Activated B cell treated with CpG ODN at 0.5 μM for 24 hours (primary cell): ENCODE data around the gene FHAD1. TPM values are rescaled to one million over a fixed set of nuclear protein-coding genes. Genes with fewer than 3 reads are reported as not detected.

Source experiments
- ATAC-seq: fragments of 200-7000 bp; cut with Tn5 transposase; one replicate; pipeline ENCODE4 v1.10.0; 2021; ENCODE audit warnings: low read depth, mild to moderate bottlenecking, moderate library complexity
- CTCF ChIA-PET: fragments of 350-600 bp; sonication (Branson Sonifier 250); formaldehyde crosslinking; loops from one replicate; lab custom pipeline; 2021; ENCODE audit warnings: antibody characterized with exemption; lab: Charles Lee
- POLR2A ChIA-PET: fragments of 350-600 bp; sonication (Branson Sonifier 250); formaldehyde crosslinking; loops from one replicate; lab custom pipeline; 2021; ENCODE audit warnings: antibody characterized with exemption; lab: Charles Lee
- DNase-seq: peaks from one replicate; pipeline ENCODE4 v3.0.0; 2022
- H3K27ac Mint-ChIP-seq: one replicate; pipeline ENCODE4 v1.8.0; 2020; ENCODE audit warnings: mixed read lengths
- H3K27me3 Mint-ChIP-seq: one replicate; pipeline ENCODE4 v1.8.0; 2021; ENCODE audit warnings: mixed read lengths
- H3K36me3 Mint-ChIP-seq: one replicate; pipeline ENCODE4 v1.8.0; 2021; ENCODE audit warnings: low read depth, mixed read lengths
- H3K4me1 Mint-ChIP-seq: one replicate; pipeline ENCODE4 v1.8.0; 2021; ENCODE audit warnings: mixed read lengths
- H3K4me3 Mint-ChIP-seq: one replicate; pipeline ENCODE4 v1.8.0; 2020; ENCODE audit warnings: mild to moderate bottlenecking, mixed read lengths
- H3K9me3 Mint-ChIP-seq: one replicate; pipeline ENCODE4 v1.8.0; 2020; ENCODE audit warnings: mixed read lengths
- CTCF ChIP-seq: fragments of 200-600 bp; IDR thresholded peaks from one replicate; pipeline ENCODE4 v1.8.0; 2022; ENCODE audit warnings: antibody characterized with exemption, mild to moderate bottlenecking
- intact Hi-C: fragments of 100-400 bp; cut with micrococcal nuclease; formaldehyde crosslinking; loops from one replicate; pipeline ENCODE4 v1.15.1; 2024
- total RNA-seq: library from RNA; stranded (reverse); gene quantifications from 2 replicates; pipeline ENCODE4 v1.2.3, GENCODE V29; 2022

FHAD1 gene
- total RNA-seq, 1 donor from 2014 or later: not detected

- Mint-ChIP-seq H3K36me3 (no peaks in the 10 kb centered on the region), H3K27me3 (peaks cover 5% of the 10 kb centered on the region), H3K4me3 (no peak overlapping the region), H3K4me1 (no peaks in the 10 kb centered on the region), H3K9me3 (peaks cover 4% of the 10 kb centered on the region), H3K27ac (no peak overlapping the region)
- TF ChIP-seq CTCF: no peak
- ChIA-PET CTCF (interaction anchor here (1.1 kb wide), 1 partner anchor 24 kb away, joined by 5 read pairs; no protein-coding TSS in a partner anchor), POLR2A (no interaction called here)
- ATAC-seq (no peak), DNase-seq (no peak)
- intact Hi-C loops: no loop called here
Observed at GRCh38 chr1:15299179-15299578, 52.2 kb downstream of the FHAD1 start.

GRCh38 chr1:15299806-15300205, 52.8 kb downstream of the FHAD1 start:
- CTCF ChIA-PET: no interaction called here
- no peaks in the 10 kb centered on the region for H3K36me3 Mint-ChIP-seq
- TF ChIP-seq CTCF: no peak
- H3K27ac Mint-ChIP-seq: no peak overlapping the region
- peaks cover 4% of the 10 kb centered on the region for H3K9me3 Mint-ChIP-seq
- DNase-seq (no peak), ATAC-seq (no peak)
- POLR2A ChIA-PET: no interaction called here
- no peaks in the 10 kb centered on the region for H3K4me1 Mint-ChIP-seq
- H3K4me3 Mint-ChIP-seq: no peak overlapping the region
- intact Hi-C loops: no loop called here
- H3K27me3 Mint-ChIP-seq: peaks cover 6% of the 10 kb centered on the region

- no peaks in the 10 kb centered on the region for H3K9me3 Mint-ChIP-seq
- H3K27ac Mint-ChIP-seq: no peak overlapping the region
- TF ChIP-seq CTCF: no peak
- H3K27me3 Mint-ChIP-seq: peaks cover 7% of the 10 kb centered on the region
- ChIA-PET CTCF (interaction anchor here (1.4 to 3.0 kb wide), 3 partner anchors 16 to 175 kb away, joined by 3 to 23 read pairs (median 4); no protein-coding TSS in a partner anchor), POLR2A (no interaction called here)
- no peaks in the 10 kb centered on the region for H3K4me1 Mint-ChIP-seq
- DNase-seq: no peak
- H3K36me3 Mint-ChIP-seq: no peaks in the 10 kb centered on the region
- no peak overlapping the region for H3K4me3 Mint-ChIP-seq
- intact Hi-C loops: no loop called here
- ATAC-seq: no peak
Observed at GRCh38 chr1:15303935-15304334, 56.9 kb downstream of the FHAD1 start.

GRCh38 chr1:15304708-15305467, 57.9 kb downstream of the FHAD1 start:
- peak; percentile 37 for ATAC-seq

More at GRCh38 chr1:15304708-15305467, 57.9 kb downstream of the FHAD1 start:
- peak; percentile 30 for TF ChIP-seq CTCF
- H3K36me3 Mint-ChIP-seq: no peaks in the 10 kb centered on the region
- peak; percentile 48 for DNase-seq
- no peak overlapping the region for H3K4me3 Mint-ChIP-seq
- H3K9me3 Mint-ChIP-seq: no peaks in the 10 kb centered on the region
- H3K27me3 Mint-ChIP-seq: peaks cover 7% of the 10 kb centered on the region
- H3K4me1 Mint-ChIP-seq: no peaks in the 10 kb centered on the region
- ChIA-PET CTCF (interaction anchor here (1.1 to 3.0 kb wide), 4 partner anchors 16 to 176 kb away, joined by 3 to 23 read pairs (median 4); no protein-coding TSS in a partner anchor), POLR2A (no interaction called here)
- intact Hi-C loops: no loop called here
- H3K27ac Mint-ChIP-seq: no peak overlapping the region
